HepG2 (cell line): Measurements from ENCODE around the gene ZNF764. TPM values are rescaled to one million over a fixed set of nuclear protein-coding genes. Genes with fewer than 3 reads are reported as not detected.

Experiments
- CBFB ChIP-seq: sonication (generic); formaldehyde crosslinking; IDR thresholded peaks from 2 replicates; pipeline ENCODE4 v1.4.0; 2020; ENCODE audit warnings: missing genetic modification reagents
- CREB1 ChIP-seq, 2 experiments: fragments of 450-650 bp in 1 of 2; IDR thresholded peaks; 2 replicates each; pipeline ENCODE4 v1.6.1; 2016 to 2017; ENCODE audit warnings: control low read depth in 1 of 2, mild to moderate bottlenecking in 1 of 2, missing compliant biosample characterization in 1 of 2, missing genetic modification characterization in 1 of 2
- CREM ChIP-seq, 2 experiments: sonication (generic) in 1 of 2; formaldehyde crosslinking in 1 of 2; IDR thresholded peaks; 2 replicates each; pipeline versions ENCODE4 v1.4.0 to v1.6.1; 2016 to 2020; ENCODE audit warnings: antibody characterized with exemption in 1 of 2, mild to moderate bottlenecking in 1 of 2, missing genetic modification reagents in 1 of 2
- NR2F6 ChIP-seq, 2 experiments: IDR thresholded peaks; 2 replicates each; pipeline ENCODE4 v1.6.1; 2016; ENCODE audit warnings: antibody characterized with exemption in 1 of 2, mild to moderate bottlenecking in 1 of 2
- POLR2AphosphoS5 ChIP-seq: IDR thresholded peaks from 2 replicates; pipeline ENCODE4 v1.6.1; 2012; ENCODE audit warnings: low read depth, low read length
- PRDM10 ChIP-seq: sonication (generic); formaldehyde crosslinking; IDR thresholded peaks from 2 replicates; pipeline ENCODE4 v1.4.0; 2020; ENCODE audit warnings: low read depth, missing genetic modification reagents
- RNF2 ChIP-seq: fragments of 450-650 bp; conservative IDR thresholded peaks from 2 replicates; pipeline ENCODE4 v1.6.1; 2016; ENCODE audit warnings: low read depth
- RXRA ChIP-seq: sonication (generic); formaldehyde crosslinking; IDR thresholded peaks from 2 replicates; pipeline ENCODE4 v1.5.1; 2020; ENCODE audit warnings: missing genetic modification reagents
- SP1 ChIP-seq, 2 experiments: fragments of 450-650 bp in 1 of 2; sonication (generic) in 1 of 2; formaldehyde crosslinking in 1 of 2; IDR thresholded peaks; 2 replicates each; pipeline versions ENCODE4 v1.4.0 to v1.6.1; 2016 to 2020; ENCODE audit warnings: missing genetic modification reagents in 1 of 2
- SP140L ChIP-seq: sonication (generic); formaldehyde crosslinking; IDR thresholded peaks from 2 replicates; pipeline ENCODE4 v1.4.0; 2020; ENCODE audit warnings: missing genetic modification reagents, borderline replicate concordance
- SSRP1 ChIP-seq: IDR thresholded peaks from 2 replicates; pipeline ENCODE4 v1.6.1; 2016; ENCODE audit warnings: control low read depth
- ZMAT3 ChIP-seq: sonication (generic); formaldehyde crosslinking; conservative IDR thresholded peaks from 2 replicates; pipeline ENCODE4 v1.7.0; 2021; ENCODE audit warnings: missing genetic modification reagents
- ZMYM3 ChIP-seq: sonication (generic); formaldehyde crosslinking; IDR thresholded peaks from 2 replicates; pipeline ENCODE4 v1.5.1; 2020; ENCODE audit warnings: mild to moderate bottlenecking, missing genetic modification reagents
- ZNF253 ChIP-seq: sonication (generic); formaldehyde crosslinking; IDR thresholded peaks from 2 replicates; pipeline ENCODE4 v1.8.0; 2022; ENCODE audit warnings: mild to moderate bottlenecking, missing genetic modification reagents, borderline replicate concordance
- ZNF276 ChIP-seq: sonication (generic); formaldehyde crosslinking; IDR thresholded peaks from 2 replicates; pipeline ENCODE4 v1.4.0; 2020; ENCODE audit warnings: mild to moderate bottlenecking, low read depth, missing genetic modification reagents
- ZNF331 ChIP-seq: sonication (generic); formaldehyde crosslinking; IDR thresholded peaks from 2 replicates; pipeline ENCODE4 v1.4.0; 2020; ENCODE audit warnings: missing genetic modification reagents
- ZNF33A ChIP-seq: sonication (generic); formaldehyde crosslinking; IDR thresholded peaks from 2 replicates; pipeline ENCODE4 v1.5.1; 2020; ENCODE audit warnings: missing genetic modification reagents, mild to moderate bottlenecking, moderate library complexity, borderline replicate concordance
- ZNF605 ChIP-seq: sonication (generic); formaldehyde crosslinking; IDR thresholded peaks from 2 replicates; pipeline ENCODE4 v1.8.0; 2022; ENCODE audit warnings: mild to moderate bottlenecking, missing genetic modification reagents
- ZNF629 ChIP-seq: sonication (generic); formaldehyde crosslinking; conservative IDR thresholded peaks from 2 replicates; pipeline ENCODE4 v1.5.0; 2020; ENCODE audit warnings: missing genetic modification reagents
- ZNF770 ChIP-seq: sonication (generic); formaldehyde crosslinking; IDR thresholded peaks from 2 replicates; pipeline ENCODE4 v1.5.0; 2020; ENCODE audit warnings: mild to moderate bottlenecking, missing genetic modification reagents
- polyA plus RNA-seq, 8 experiments: library from polyadenylated mRNA; depleted of rRNA in 3 of 8; stranded (reverse) in 7 of 8; unstranded in 1 of 8; fragments of >200 nt; fragmentation: Illumina TruSeq in 4 of 8; extraction: Trizol in 4 of 8; gene quantifications; 2 replicates each; pipeline versions ENCODE4 v1.2.1 to v1.2.3, GENCODE V29; 2011 to 2016; ENCODE audit warnings: low read depth in 4 of 8, missing spikeins in 1 of 8, mixed read lengths in 1 of 8; ENCODE audit not compliant: insufficient read depth in 1 of 8
- total RNA-seq, 5 experiments: library from RNA; depleted of rRNA; stranded (reverse); fragments of >200 nt; fragmentation: Illumina TruSeq; extraction: Trizol; gene quantifications; 2 replicates each; pipeline ENCODE4 v1.2.3, GENCODE V29; 2016; ENCODE audit warnings: low read depth in 1 of 5
- TF ChIP-seq, protein P1 (sequence below): sonication (generic); formaldehyde crosslinking; IDR thresholded peaks from 2 replicates; pipeline ENCODE4 v1.5.0; 2020; ENCODE audit warnings: missing genetic modification reagents

Gene ZNF764
- total and polyA plus RNA-seq, 2 of the 13 experiments (the other 11 are each of a cell fraction or from before 2014, with no cell fraction given) = 4.1 to 9.1 TPM

GRCh38 chr16:30521873-30522641 lies 36.1 kb downstream of the ZNF764 start (continued):
- TF ChIP-seq PRDM10 (CRISPR knock-in tag) (peak; percentile 18; the same call in 1 of the 2 replicates), ZNF253 (CRISPR knock-in tag) (no peak), ZNF331 (CRISPR knock-in tag) (peak; percentile 39; the same call in 1 of the 2 replicates), ZNF605 (no peak), CREM (IDR thresholded peaks at IDR 0.05) (peak; percentile 87), CREM (CRISPR knock-in tag; IDR thresholded peaks at IDR 0.05) (0 out of 2 replicates have a peak, but pooled peaks have one; percentile 26), ZNF276 (CRISPR knock-in tag) (no peak), SSRP1 (CRISPR knock-in tag) (no peak), CREB1 (IDR thresholded peaks at IDR 0.05) (peak; percentile 94), CREB1 (CRISPR knock-in tag; IDR thresholded peaks at IDR 0.05) (peak; percentile 95), SP1 (IDR thresholded peaks at IDR 0.05) (no peak), SP1 (CRISPR knock-in tag; IDR thresholded peaks at IDR 0.05) (no peak), CBFB (no peak), NR2F6 (IDR thresholded peaks at IDR 0.05) (0 out of 2 replicates have a peak, but pooled peaks have one; percentile 19), NR2F6 (CRISPR knock-in tag; IDR thresholded peaks at IDR 0.05) (peak; percentile 35), ZNF33A (CRISPR knock-in tag) (no peak), ZNF629 (0 out of 2 replicates have a peak, but pooled peaks have one; percentile 31), SP140L (CRISPR knock-in tag) (no peak), ZMYM3 (no peak), RNF2 (peak; percentile 47; the same call in 1 of the 2 replicates), ZMAT3 (peak; percentile 66; the same call in 1 of the 2 replicates), POLR2AphosphoS5 (no peak), RXRA (CRISPR knock-in tag) (0 out of 2 replicates have a peak, but pooled peaks have one; percentile 19), ZNF770 (CRISPR knock-in tag) (no peak)
- TF ChIP-seq, protein P1, sequence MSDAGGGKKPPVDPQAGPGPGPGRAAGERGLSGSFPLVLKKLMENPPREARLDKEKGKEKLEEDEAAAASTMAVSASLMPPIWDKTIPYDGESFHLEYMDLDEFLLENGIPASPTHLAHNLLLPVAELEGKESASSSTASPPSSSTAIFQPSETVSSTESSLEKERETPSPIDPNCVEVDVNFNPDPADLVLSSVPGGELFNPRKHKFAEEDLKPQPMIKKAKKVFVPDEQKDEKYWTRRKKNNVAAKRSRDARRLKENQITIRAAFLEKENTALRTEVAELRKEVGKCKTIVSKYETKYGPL (CRISPR knock-in tag) = no peak
